ENCODE results near the gene PPP1CA.

Gene PPP1CA

GRCh38 chr11:67369275-67369674, 32.4 kb downstream of the PPP1CA start:
- DNase-seq (ENCODE audit: low spot score) = no peak

GRCh38 chr11:67368621-67369020, 33.0 kb downstream of the PPP1CA start:
- DNase-seq (ENCODE audit: low spot score) = no peak

- DNase-seq (ENCODE audit: low spot score) = no peak
Measured at GRCh38 chr11:67367761-67368227, 33.9 kb downstream of the PPP1CA start.

GRCh38 chr11:67366961-67367760, 34.5 kb downstream of the PPP1CA start:
- no peak for DNase-seq (ENCODE audit: low spot score)

- no peak for DNase-seq (ENCODE audit: low spot score)
Measured at GRCh38 chr11:67366546-67366945, 35.1 kb downstream of the PPP1CA start.

GRCh38 chr11:67365736-67366444, 35.8 kb downstream of the PPP1CA start:
- no peak for DNase-seq (ENCODE audit: low spot score)

- DNase-seq (ENCODE audit: low spot score) = no peak
Measured at GRCh38 chr11:67364783-67365722, 36.6 kb downstream of the PPP1CA start.

- DNase-seq (ENCODE audit: low spot score) = no peak
Measured at GRCh38 chr11:67364169-67364568, 37.5 kb downstream of the PPP1CA start.

- DNase-seq (ENCODE audit: low spot score) = no peak
Measured at GRCh38 chr11:67357831-67358670, 43.6 kb downstream of the PPP1CA start.

GRCh38 chr11:67356864-67357561, 44.6 kb downstream of the PPP1CA start:
- peak; percentile 70 for DNase-seq (ENCODE audit: low spot score)

GRCh38 chr11:67356387-67356863, 45.2 kb downstream of the PPP1CA start:
- DNase-seq (ENCODE audit: low spot score) = no peak

- DNase-seq (ENCODE audit: low spot score) = no peak
Measured at GRCh38 chr11:67355794-67356386, 45.8 kb downstream of the PPP1CA start.

GRCh38 chr11:67355023-67355793, 46.5 kb downstream of the PPP1CA start:
- DNase-seq (ENCODE audit: low spot score) = no peak

- no peak for DNase-seq (ENCODE audit: low spot score)
Measured at GRCh38 chr11:67354075-67355022, 47.3 kb downstream of the PPP1CA start.

GRCh38 chr11:67353317-67354074, 48.2 kb downstream of the PPP1CA start, which contains the start of gene POLD4:
Gene POLD4, minus strand, starts transcription at chr11:67353546. Its CDS starts 147 bp downstream, at chr11:67353399.
- DNase-seq (ENCODE audit: low spot score) = peak; percentile 98

GRCh38 chr11:67352546-67353316, 48.9 kb downstream of the PPP1CA start:
- DNase-seq (ENCODE audit: low spot score) = peak; percentile 48

Measured in Ammon's horn (tissue), 1 donor.